WTC11 (cell line): ENCODE measurements around the gene GALNT18. TPM values are rescaled to one million over a fixed set of nuclear protein-coding genes. Genes with fewer than 3 reads are reported as not detected.

ENCODE experiments used
- ATAC-seq: fragments of 200-7000 bp; cut with Tn5 transposase; 2 replicates; pipeline ENCODE4 v1.10.0; 2021; ENCODE audit warnings: mild to moderate bottlenecking, moderate library complexity
- CTCF ChIA-PET: fragments of 300-600 bp; sonication (Branson Sonifier 250); formaldehyde crosslinking; loops from one replicate; lab custom pipeline; 2021; ENCODE audit warnings: antibody characterized with exemption; lab: Charles Lee
- POLR2A ChIA-PET: fragments of 350-600 bp; sonication (Branson Sonifier 250); formaldehyde crosslinking; loops from one replicate; lab custom pipeline; 2021; ENCODE audit warnings: antibody characterized with exemption; lab: Charles Lee
- DNase-seq: peaks from one replicate; pipeline ENCODE4 v3.0.0; 2021; ENCODE audit warnings: low spot score
- H3K27ac Mint-ChIP-seq: 2 replicates; pipeline ENCODE4 v1.8.0; 2021; ENCODE audit warnings: mixed read lengths
- H3K27me3 Mint-ChIP-seq: 2 replicates; pipeline ENCODE4 v1.8.0; 2021; ENCODE audit warnings: low read depth, mild to moderate bottlenecking, moderate library complexity, mixed read lengths
- H3K36me3 Mint-ChIP-seq: 2 replicates; pipeline ENCODE4 v1.8.0; 2021; ENCODE audit warnings: mixed read lengths
- H3K4me1 Mint-ChIP-seq: 2 replicates; pipeline ENCODE4 v1.8.0; 2022; ENCODE audit warnings: mixed read lengths
- H3K4me3 Mint-ChIP-seq: 2 replicates; pipeline ENCODE4 v1.8.0; 2021; ENCODE audit warnings: mild to moderate bottlenecking, moderate library complexity, mixed read lengths
- H3K9me3 Mint-ChIP-seq: 2 replicates; pipeline ENCODE4 v1.8.0; 2021; ENCODE audit warnings: mixed read lengths
- AR ChIP-seq: fragments of 250-450 bp; sonication (Bioruptor Pico); IDR thresholded peaks from 2 replicates; pipeline ENCODE4 v1.9.0; 2021; ENCODE audit warnings: mild to moderate bottlenecking
- ATF2 ChIP-seq: sonication (generic); formaldehyde crosslinking; IDR thresholded peaks from 2 replicates; pipeline ENCODE4 v1.8.1; 2022; ENCODE audit warnings: low read depth, missing genetic modification reagents, borderline replicate concordance
- CBFB ChIP-seq: sonication (generic); formaldehyde crosslinking; IDR thresholded peaks from 2 replicates; pipeline ENCODE4 v1.8.1; 2022; ENCODE audit warnings: mild to moderate bottlenecking, low read depth, missing genetic modification reagents
- E2F4 ChIP-seq: sonication (generic); formaldehyde crosslinking; IDR thresholded peaks from 2 replicates; pipeline ENCODE4 v1.8.1; 2022; ENCODE audit warnings: low read depth, mild to moderate bottlenecking, moderate library complexity, missing genetic modification reagents, borderline replicate concordance
- ELF4 ChIP-seq: sonication (generic); formaldehyde crosslinking; IDR thresholded peaks from 2 replicates; pipeline ENCODE4 v1.8.1; 2022; ENCODE audit warnings: low read depth, mild to moderate bottlenecking, moderate library complexity, missing genetic modification reagents
- EMX1 ChIP-seq: fragments of 250-450 bp; sonication (Bioruptor Pico); IDR thresholded peaks from 2 replicates; pipeline ENCODE4 v1.8.0; 2021; ENCODE audit warnings: mild to moderate bottlenecking
- FOXJ3 ChIP-seq: sonication (generic); formaldehyde crosslinking; IDR thresholded peaks from 2 replicates; pipeline ENCODE4 v1.9.0; 2021; ENCODE audit warnings: missing genetic modification reagents, mild to moderate bottlenecking, borderline replicate concordance
- FOXK1 ChIP-seq: sonication (generic); formaldehyde crosslinking; IDR thresholded peaks from 2 replicates; pipeline ENCODE4 v1.8.0; 2022; ENCODE audit warnings: mild to moderate bottlenecking, moderate library complexity, missing genetic modification reagents
- GRHL2 ChIP-seq: fragments of 250-450 bp; sonication (Bioruptor Pico); IDR thresholded peaks from 2 replicates; pipeline ENCODE4 v1.8.0; 2022; ENCODE audit warnings: mild to moderate bottlenecking, moderate library complexity; ENCODE audit not compliant: insufficient replicate concordance, severe bottlenecking
- GTF2I ChIP-seq: fragments of 250-450 bp; sonication (Bioruptor Pico); conservative IDR thresholded peaks from 2 replicates; pipeline ENCODE4 v1.4.0; 2021; ENCODE audit warnings: mild to moderate bottlenecking
- JUN ChIP-seq: sonication (generic); formaldehyde crosslinking; IDR thresholded peaks from 2 replicates; pipeline ENCODE4 v1.8.0; 2023; ENCODE audit warnings: mild to moderate bottlenecking, missing genetic modification reagents
- MXD4 ChIP-seq: fragments of 250-450 bp; sonication (Bioruptor Pico); IDR thresholded peaks from 2 replicates; pipeline ENCODE4 v1.8.0; 2021; ENCODE audit warnings: mild to moderate bottlenecking, moderate library complexity, borderline replicate concordance
- NFE2L1 ChIP-seq: sonication (generic); formaldehyde crosslinking; IDR thresholded peaks from 2 replicates; pipeline ENCODE4 v1.8.1; 2023; ENCODE audit warnings: missing genetic modification reagents
- NFYB ChIP-seq: sonication (generic); formaldehyde crosslinking; conservative IDR thresholded peaks from 2 replicates; pipeline ENCODE4 v1.8.0; 2022; ENCODE audit warnings: low read depth, missing genetic modification reagents
- RELA ChIP-seq: sonication (generic); formaldehyde crosslinking; IDR thresholded peaks from 2 replicates; pipeline ENCODE4 v1.8.1; 2022; ENCODE audit warnings: missing genetic modification reagents, mild to moderate bottlenecking, borderline replicate concordance
- TEAD1 ChIP-seq: sonication (generic); formaldehyde crosslinking; IDR thresholded peaks from 2 replicates; pipeline ENCODE4 v1.8.0; 2022; ENCODE audit warnings: mild to moderate bottlenecking, missing genetic modification reagents
- ZBTB21 ChIP-seq: sonication (generic); formaldehyde crosslinking; IDR thresholded peaks from 2 replicates; pipeline ENCODE4 v1.8.1; 2023; ENCODE audit warnings: mild to moderate bottlenecking, missing genetic modification reagents, borderline replicate concordance
- ZNF317 ChIP-seq: sonication (generic); formaldehyde crosslinking; IDR thresholded peaks from 2 replicates; pipeline ENCODE4 v1.8.1; 2023; ENCODE audit warnings: low read depth, mild to moderate bottlenecking, moderate library complexity, missing genetic modification reagents, borderline replicate concordance
- total RNA-seq: library from RNA; stranded (reverse); gene quantifications from 3 replicates; pipeline ENCODE4 v1.2.3, GENCODE V29; 2021
- TF ChIP-seq, protein P1 (sequence below): sonication (generic); formaldehyde crosslinking; conservative IDR thresholded peaks from 2 replicates; pipeline ENCODE4 v1.8.1; 2023; ENCODE audit warnings: mild to moderate bottlenecking, low read depth, missing genetic modification reagents, moderate library complexity

Gene GALNT18
- total RNA-seq, 1 experiment from 2014 or later = 5.0 TPM

DNA sequence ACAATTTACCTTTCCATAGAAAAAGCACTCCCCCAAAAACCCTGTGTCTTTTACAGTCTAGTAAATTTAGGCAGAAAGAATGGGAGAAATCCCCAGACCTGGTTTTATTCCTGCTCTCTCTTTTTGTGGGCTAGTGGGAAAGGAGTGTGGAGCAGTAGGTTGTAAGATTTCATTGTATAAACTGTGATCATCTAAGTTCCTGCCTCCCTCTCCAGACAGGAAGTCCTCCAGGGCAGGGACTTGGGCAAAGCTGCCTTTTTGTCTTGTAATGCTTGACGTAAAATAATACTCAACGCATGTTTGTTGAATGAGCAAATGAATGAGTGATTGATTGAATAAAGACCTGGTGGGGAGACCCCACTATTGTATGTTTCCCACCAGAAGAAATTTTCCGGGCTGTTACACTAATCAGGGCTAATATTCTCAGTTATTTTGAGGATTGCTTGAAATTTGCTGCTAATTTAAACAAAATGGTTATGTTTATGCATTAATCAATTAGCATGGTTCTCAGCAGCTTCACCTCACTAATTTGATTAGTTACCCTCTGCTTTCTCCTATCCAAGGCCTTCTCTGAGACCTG, 305.1 kb downstream of the GALNT18 start (continued):
- TF ChIP-seq ATF2 (CRISPR knock-in tag) = no peak
- no peak for TF ChIP-seq ZBTB21 (CRISPR knock-in tag)

DNA sequence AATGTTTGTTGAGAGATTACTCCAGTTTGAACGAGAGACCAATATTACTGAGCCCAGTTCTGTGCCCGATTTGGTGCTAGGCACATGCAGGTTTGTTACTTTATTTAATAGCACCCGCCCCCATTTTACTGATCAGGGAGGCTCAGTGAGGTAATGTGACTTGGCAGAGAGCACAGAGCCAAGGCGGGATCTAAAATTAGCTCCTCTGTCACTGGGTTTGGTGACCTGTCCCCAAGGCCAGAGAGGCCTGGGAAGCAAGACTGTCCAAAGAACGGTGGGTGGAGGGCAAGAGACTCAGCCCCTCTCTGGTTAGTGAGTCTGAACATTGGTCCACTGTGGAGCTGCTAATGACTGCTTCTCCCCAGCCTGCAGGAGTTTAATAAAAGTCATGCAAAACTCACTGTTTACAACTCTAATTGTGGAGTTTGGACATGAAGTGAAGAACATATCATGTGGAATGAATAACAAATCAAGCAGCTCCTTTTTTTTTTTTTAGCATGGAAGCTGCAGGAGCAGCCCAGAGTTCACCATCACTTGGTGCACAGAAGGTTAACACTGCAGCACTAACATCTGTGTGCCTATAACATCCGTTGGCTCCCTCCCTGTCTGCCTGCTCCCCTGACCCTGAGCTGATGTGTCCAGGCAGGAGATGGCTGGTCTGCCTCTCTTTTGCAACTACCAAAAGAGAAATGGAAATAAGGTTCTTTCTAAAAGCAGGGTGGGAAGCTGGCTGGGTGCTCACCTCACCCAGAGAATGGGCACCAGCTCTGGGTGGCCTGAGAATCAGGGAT, 307.7 kb downstream of the GALNT18 start:
- CTCF ChIA-PET = interaction anchor here (0.7 to 1.2 kb wide), 3 partner anchors 278 to 473 kb away, joined by 3 to 4 read pairs (median 3); no protein-coding TSS in a partner anchor
- no peak for ATAC-seq
- POLR2A ChIA-PET = no interaction called here
- peaks cover 7% of the 10 kb centered on the region for H3K4me1 Mint-ChIP-seq
- H3K36me3 Mint-ChIP-seq = no peaks in the 10 kb centered on the region
- no peaks in the 10 kb centered on the region for H3K27me3 Mint-ChIP-seq
- no peaks in the 10 kb centered on the region for H3K9me3 Mint-ChIP-seq
- H3K4me3 Mint-ChIP-seq = no peak overlapping the region
- no peak for DNase-seq
- no peak for TF ChIP-seq JUN
- H3K27ac Mint-ChIP-seq = no peak overlapping the region

DNA sequence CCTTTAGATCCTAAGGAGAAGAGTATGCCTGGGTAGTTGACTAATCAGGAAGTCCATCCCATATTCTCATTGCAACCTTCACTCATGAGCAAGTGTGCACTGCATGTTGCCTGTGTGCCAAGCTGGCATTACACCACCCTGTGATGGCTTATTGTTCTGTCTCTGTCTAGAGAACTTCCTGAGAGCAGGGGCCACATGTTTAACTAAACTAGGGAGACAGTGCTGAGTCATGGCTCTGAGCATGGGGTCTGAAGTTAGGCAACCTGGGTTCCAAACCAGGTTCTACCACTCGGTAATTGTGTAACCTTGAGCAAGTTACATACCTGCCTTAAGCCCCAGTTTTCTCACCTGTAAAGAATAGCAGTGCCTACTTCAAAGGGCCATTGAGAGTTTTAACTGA, 308.4 kb downstream of the GALNT18 start:
- no peaks in the 10 kb centered on the region for H3K9me3 Mint-ChIP-seq
- ChIA-PET CTCF (interaction anchor here (0.6 to 1.6 kb wide), 4 partner anchors 34 to 474 kb away, joined by 3 to 5 read pairs (median 4); no protein-coding TSS in a partner anchor), POLR2A (no interaction called here)
- H3K27ac Mint-ChIP-seq = no peak overlapping the region
- no peak for DNase-seq
- ATAC-seq = no peak
- H3K4me3 Mint-ChIP-seq = no peak overlapping the region
- no peaks in the 10 kb centered on the region for H3K27me3 Mint-ChIP-seq
- TF ChIP-seq E2F4 (no peak), FOXJ3 (CRISPR knock-in tag) (no peak), ELF4 (CRISPR knock-in tag) (no peak), CBFB (CRISPR knock-in tag) (no peak), NFE2L1 (no peak), EMX1 (CRISPR knock-in tag) (no peak), ZNF317 (CRISPR knock-in tag) (no peak), GRHL2 (no peak), TEAD1 (CRISPR knock-in tag) (no peak), MXD4 (CRISPR knock-in tag) (no peak), GTF2I (CRISPR knock-in tag) (no peak), FOXK1 (CRISPR knock-in tag) (no peak), NFYB (no peak), RELA (CRISPR knock-in tag) (no peak), AR (CRISPR knock-in tag) (no peak)
- TF ChIP-seq, protein P1, sequence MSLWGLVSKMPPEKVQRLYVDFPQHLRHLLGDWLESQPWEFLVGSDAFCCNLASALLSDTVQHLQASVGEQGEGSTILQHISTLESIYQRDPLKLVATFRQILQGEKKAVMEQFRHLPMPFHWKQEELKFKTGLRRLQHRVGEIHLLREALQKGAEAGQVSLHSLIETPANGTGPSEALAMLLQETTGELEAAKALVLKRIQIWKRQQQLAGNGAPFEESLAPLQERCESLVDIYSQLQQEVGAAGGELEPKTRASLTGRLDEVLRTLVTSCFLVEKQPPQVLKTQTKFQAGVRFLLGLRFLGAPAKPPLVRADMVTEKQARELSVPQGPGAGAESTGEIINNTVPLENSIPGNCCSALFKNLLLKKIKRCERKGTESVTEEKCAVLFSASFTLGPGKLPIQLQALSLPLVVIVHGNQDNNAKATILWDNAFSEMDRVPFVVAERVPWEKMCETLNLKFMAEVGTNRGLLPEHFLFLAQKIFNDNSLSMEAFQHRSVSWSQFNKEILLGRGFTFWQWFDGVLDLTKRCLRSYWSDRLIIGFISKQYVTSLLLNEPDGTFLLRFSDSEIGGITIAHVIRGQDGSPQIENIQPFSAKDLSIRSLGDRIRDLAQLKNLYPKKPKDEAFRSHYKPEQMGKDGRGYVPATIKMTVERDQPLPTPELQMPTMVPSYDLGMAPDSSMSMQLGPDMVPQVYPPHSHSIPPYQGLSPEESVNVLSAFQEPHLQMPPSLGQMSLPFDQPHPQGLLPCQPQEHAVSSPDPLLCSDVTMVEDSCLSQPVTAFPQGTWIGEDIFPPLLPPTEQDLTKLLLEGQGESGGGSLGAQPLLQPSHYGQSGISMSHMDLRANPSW (CRISPR knock-in tag) = no peak
- H3K4me1 Mint-ChIP-seq = peaks cover 7% of the 10 kb centered on the region
- no peaks in the 10 kb centered on the region for H3K36me3 Mint-ChIP-seq
